Activated T-cell treated with anti-CD3 and anti-CD28 coated beads, Interleukin-2, amount 50 U/mL, for 72 hours (primary cell): ENCODE results near the gene HOXC11. TPM values are rescaled to one million over a fixed set of nuclear protein-coding genes. Genes with fewer than 3 reads are reported as not detected.

Experiments
- ATAC-seq, 2 donors: fragments of 150-1000 bp; cut with Tn5 transposase; replicated peaks in 1 of 2; 2 replicates each; pipeline ENCODE4 v1.10.0; 2021; ENCODE audit warnings: moderate library complexity in 2 of 2, mild to moderate bottlenecking in 1 of 2
- DNase-seq, 2 donors: peaks; one replicate each; pipeline ENCODE4 v3.0.0; 2021 to 2022; ENCODE audit warnings: mixed read lengths in 1 of 2
- H3K27ac Mint-ChIP-seq: one replicate; pipeline ENCODE4 v1.8.0; 2022; ENCODE audit warnings: mild to moderate bottlenecking, moderate library complexity, mixed read lengths
- H3K27me3 Mint-ChIP-seq: one replicate; pipeline ENCODE4 v1.8.0; 2022; ENCODE audit warnings: low read depth, mixed read lengths
- H3K36me3 Mint-ChIP-seq, 2 donors: one replicate each; pipeline ENCODE4 v1.8.0; 2022; ENCODE audit warnings: mixed read lengths in 2 of 2, mild to moderate bottlenecking in 1 of 2; ENCODE audit not compliant: insufficient read depth in 2 of 2
- H3K4me1 Mint-ChIP-seq: one replicate; pipeline ENCODE4 v1.8.0; 2022; ENCODE audit warnings: low read depth, mixed read lengths
- H3K4me3 Mint-ChIP-seq, 2 donors: one replicate each; pipeline ENCODE4 v1.8.0; 2022; ENCODE audit warnings: mild to moderate bottlenecking in 2 of 2, mixed read lengths in 2 of 2, moderate library complexity in 2 of 2
- H3K9me3 Mint-ChIP-seq, 2 donors: one replicate each; pipeline ENCODE4 v1.8.0; 2022; ENCODE audit warnings: mixed read lengths in 2 of 2
- total RNA-seq, 2 donors: library from RNA; stranded (reverse); gene quantifications; one replicate each; pipeline ENCODE4 v1.2.3, GENCODE V29; 2022

Gene HOXC11
- total RNA-seq, 2 donors from 2014 or later = not detected

GRCh38 chr12:53966085-53966384 lies 6.9 kb upstream of the HOXC11 start:
- peaks cover 93% of the 10 kb centered on the region for H3K27me3 Mint-ChIP-seq
- no peaks in the 10 kb centered on the region for H3K36me3 Mint-ChIP-seq
- H3K27ac Mint-ChIP-seq = no peak overlapping the region
- H3K9me3 Mint-ChIP-seq = no peaks in the 10 kb centered on the region
- DNase-seq = no peak
- H3K4me3 Mint-ChIP-seq = peak overlapping the region; percentile 63 to 68
- peaks cover 36% of the 10 kb centered on the region for H3K4me1 Mint-ChIP-seq
- no peak for ATAC-seq

GRCh38 chr12:53966385-53967133 lies 6.4 kb upstream of the HOXC11 start:
- Mint-ChIP-seq H3K27me3 (peaks cover 98% of the 10 kb centered on the region), H3K27ac (no peak overlapping the region), H3K36me3 (no peaks in the 10 kb centered on the region), H3K4me1 (peaks cover 36% of the 10 kb centered on the region), H3K9me3 (no peaks in the 10 kb centered on the region), H3K4me3 (peak overlapping the region; percentile 63 to 68)
- no peak for DNase-seq
- ATAC-seq = no peak

DNA sequence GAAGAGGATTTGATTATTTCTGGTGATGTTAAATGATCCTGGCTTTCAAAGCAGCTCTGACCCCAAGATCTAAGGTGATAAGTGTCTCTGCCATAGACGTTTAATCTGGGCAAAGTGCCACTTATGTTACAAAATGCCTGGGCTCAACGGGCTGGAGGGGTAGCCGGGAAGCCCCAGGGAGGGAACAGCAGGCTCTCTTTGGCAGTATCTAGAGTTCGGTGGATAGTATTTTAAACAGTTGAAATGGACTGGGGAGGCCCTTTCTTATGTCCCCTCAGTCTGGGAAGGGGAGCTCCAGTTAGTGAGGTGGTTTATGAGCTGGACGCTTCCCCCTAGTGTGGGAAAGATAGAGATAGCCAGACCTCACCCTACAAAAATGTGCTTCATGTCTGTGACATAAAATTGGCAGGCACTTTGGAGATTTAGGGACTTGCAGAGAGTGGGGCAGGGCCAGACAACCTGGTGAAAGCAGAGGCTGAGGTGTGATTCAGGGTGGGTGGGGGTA lies 5.5 kb upstream of the HOXC11 start:
- ATAC-seq = no peak
- no peak overlapping the region for H3K4me3 Mint-ChIP-seq

DNA sequence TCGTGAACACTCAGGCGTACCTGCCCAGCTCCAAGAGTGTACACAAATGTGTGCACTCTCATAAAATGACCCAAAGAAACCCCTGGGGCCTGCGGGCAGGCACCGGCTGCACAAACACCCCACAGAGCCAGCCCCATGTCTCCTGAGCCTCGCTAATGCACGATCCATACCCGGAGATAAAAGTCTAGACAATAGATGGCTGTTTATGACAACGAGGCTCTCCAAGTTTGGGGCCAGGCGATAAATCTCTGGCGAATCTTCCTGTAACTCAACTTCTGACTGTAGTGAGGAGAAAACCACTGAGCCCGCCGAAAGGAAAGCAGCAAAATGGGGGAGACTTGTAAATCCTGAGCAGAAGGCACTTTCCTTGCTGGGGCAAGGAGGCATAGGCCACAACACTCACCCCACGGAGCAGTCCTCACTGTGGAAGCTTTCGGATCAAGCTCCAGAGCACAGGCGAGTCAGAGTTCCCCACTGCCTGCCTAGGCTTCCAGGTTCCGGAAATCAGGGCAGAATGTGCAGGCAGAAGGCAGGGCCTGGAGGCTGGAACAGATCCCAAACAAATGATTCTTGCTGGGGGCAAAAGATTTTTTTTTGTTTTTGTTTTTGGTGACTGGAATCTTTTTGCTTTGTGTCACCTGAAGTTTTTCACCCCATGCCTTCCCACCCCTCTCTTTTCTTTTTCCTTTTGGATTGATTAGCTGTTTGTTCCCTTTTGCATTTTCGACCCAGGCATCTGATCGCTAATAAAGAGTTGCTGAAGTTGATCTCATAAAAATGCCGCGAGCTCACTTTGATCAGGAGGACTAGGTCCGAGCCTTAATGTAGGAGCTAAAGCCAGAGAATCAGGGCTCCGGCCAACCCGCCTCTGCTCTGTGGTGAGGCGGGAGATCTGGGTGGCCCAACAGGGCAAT lies 4.5 kb upstream of the HOXC11 start:
- DNase-seq = no peak
- no peak for ATAC-seq
- Mint-ChIP-seq H3K9me3 (no peaks in the 10 kb centered on the region), H3K27me3 (peaks cover 100% of the 10 kb centered on the region), H3K4me3 (no peak overlapping the region), H3K36me3 (peaks cover 3% of the 10 kb centered on the region in 2 donors), H3K27ac (no peak overlapping the region), H3K4me1 (peaks cover 37% of the 10 kb centered on the region)

More for the DNA sequence above, 5.5 kb upstream of the HOXC11 start:
- Mint-ChIP-seq H3K27ac (no peak overlapping the region), H3K9me3 (no peaks in the 10 kb centered on the region), H3K36me3 (no peaks in the 10 kb centered on the region), H3K4me1 (peaks cover 36% of the 10 kb centered on the region), H3K27me3 (peaks cover 100% of the 10 kb centered on the region)
- DNase-seq = no peak

- H3K4me3 Mint-ChIP-seq = no peak overlapping the region
- H3K4me1 Mint-ChIP-seq = peaks cover 25% of the 10 kb centered on the region
- H3K27me3 Mint-ChIP-seq = peaks cover 89% of the 10 kb centered on the region
- ATAC-seq (no peak), DNase-seq (no peak)
- H3K9me3 Mint-ChIP-seq = no peaks in the 10 kb centered on the region
- H3K27ac Mint-ChIP-seq = no peak overlapping the region
- peaks cover 3% of the 10 kb centered on the region in 2 donors for H3K36me3 Mint-ChIP-seq
Observed at GRCh38 chr12:53969588-53970259, 3.2 kb upstream of the HOXC11 start.

GRCh38 chr12:53970451-53970850 lies 2.5 kb upstream of the HOXC11 start:
- peaks cover 24% of the 10 kb centered on the region for H3K4me1 Mint-ChIP-seq
- ATAC-seq (no peak), DNase-seq (no peak)
- H3K9me3 Mint-ChIP-seq = no peaks in the 10 kb centered on the region
- peaks cover 85% of the 10 kb centered on the region for H3K27me3 Mint-ChIP-seq
- no peak overlapping the region for H3K4me3 Mint-ChIP-seq
- no peak overlapping the region for H3K27ac Mint-ChIP-seq
- peaks cover 3% of the 10 kb centered on the region in 2 donors for H3K36me3 Mint-ChIP-seq

GRCh38 chr12:53971129-53971528 lies 1.8 kb upstream of the HOXC11 start:
- no peak for ATAC-seq
- Mint-ChIP-seq H3K27me3 (peaks cover 85% of the 10 kb centered on the region), H3K27ac (no peak overlapping the region), H3K36me3 (peaks cover 3% of the 10 kb centered on the region in 2 donors), H3K9me3 (no peaks in the 10 kb centered on the region), H3K4me1 (peaks cover 25% of the 10 kb centered on the region), H3K4me3 (no peak overlapping the region)
- DNase-seq = no peak

DNA sequence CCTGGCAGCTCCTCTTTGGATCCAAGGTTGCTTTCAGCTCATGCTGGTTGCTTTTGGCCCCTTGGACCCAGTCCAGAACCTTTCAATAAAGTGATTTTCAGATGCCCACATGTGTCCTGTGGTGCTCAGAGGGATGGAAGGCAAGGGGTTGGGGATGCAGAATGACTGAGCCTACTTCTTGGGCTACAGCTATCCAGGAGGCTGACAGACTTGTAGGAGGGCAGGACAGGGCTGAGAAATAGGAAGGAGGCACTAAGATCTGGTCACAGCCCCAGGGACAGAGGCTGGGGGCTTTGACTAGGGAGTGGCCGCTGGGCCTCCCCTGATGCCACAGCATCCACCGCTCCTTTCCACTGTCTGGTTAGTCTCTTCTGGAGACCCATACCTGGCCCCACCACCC lies 1.2 kb upstream of the HOXC11 start:
- Mint-ChIP-seq H3K9me3 (no peaks in the 10 kb centered on the region), H3K36me3 (peaks cover 3% of the 10 kb centered on the region in 2 donors), H3K27me3 (peaks cover 85% of the 10 kb centered on the region), H3K4me3 (no peak overlapping the region), H3K27ac (no peak overlapping the region), H3K4me1 (peaks cover 20% of the 10 kb centered on the region)
- no peak for ATAC-seq
- no peak for DNase-seq

GRCh38 chr12:53972152-53972702 lies 699 bp upstream of the HOXC11 start:
- H3K9me3 Mint-ChIP-seq = no peaks in the 10 kb centered on the region
- no peak overlapping the region for H3K27ac Mint-ChIP-seq
- DNase-seq (no peak), ATAC-seq (no peak)
- H3K36me3 Mint-ChIP-seq = peaks cover 3% of the 10 kb centered on the region in 2 donors
- H3K4me1 Mint-ChIP-seq = peaks cover 17% of the 10 kb centered on the region
- no peak overlapping the region for H3K4me3 Mint-ChIP-seq
- H3K27me3 Mint-ChIP-seq = peaks cover 85% of the 10 kb centered on the region

- no peaks in the 10 kb centered on the region for H3K9me3 Mint-ChIP-seq
- peaks cover 85% of the 10 kb centered on the region for H3K27me3 Mint-ChIP-seq
- H3K36me3 Mint-ChIP-seq = peaks cover 3% of the 10 kb centered on the region in 2 donors
- peak overlapping the region; percentile 72 to 76 for H3K4me3 Mint-ChIP-seq
- ATAC-seq (no peak), DNase-seq (no peak)
- H3K27ac Mint-ChIP-seq = peak overlapping the region; percentile 75
- H3K4me1 Mint-ChIP-seq = peaks cover 17% of the 10 kb centered on the region
Observed at GRCh38 chr12:53973236-53974042, 513 bp downstream of the HOXC11 start.

- Mint-ChIP-seq H3K9me3 (no peaks in the 10 kb centered on the region), H3K4me3 (peak within 1 kb of the TSS; percentile 76 to 77), H3K27ac (peak within 1 kb of the TSS; percentile 38), H3K27me3 (peaks cover 85% of the 10 kb centered on the region), H3K36me3 (peaks cover 3% of the 10 kb centered on the region in 2 donors), H3K4me1 (peaks cover 17% of the 10 kb centered on the region)
- ATAC-seq (peak; percentile 53 to 57), DNase-seq (peak; percentile 40 to 52)
Observed at GRCh38 chr12:53974084-53975063, 1.4 kb downstream of the HOXC11 start, which contains the start of gene HOTAIR. Gene HOTAIR, minus strand, starts transcription at chr12:53974954.
